Mesothelial cell of epicardium (in vitro differentiated cells): ENCODE data around the gene FRK. TPM values are rescaled to one million over a fixed set of nuclear protein-coding genes. Genes with fewer than 3 reads are reported as not detected.

ENCODE experiments used
- DNase-seq, 2 experiments: peaks; one replicate each; pipeline ENCODE4 v3.0.0; 2021; ENCODE audit warnings: low spot score in 2 of 2; ENCODE audit not compliant: unreplicated experiment in 2 of 2
- H3K27ac Mint-ChIP-seq: 2 replicates; pipeline ENCODE4 v1.8.0; 2021; ENCODE audit warnings: mixed read lengths
- H3K27me3 Mint-ChIP-seq: 2 replicates; pipeline ENCODE4 v1.8.0; 2021; ENCODE audit warnings: low read depth, mixed read lengths
- H3K36me3 Mint-ChIP-seq: 2 replicates; pipeline ENCODE4 v1.8.0; 2021; ENCODE audit warnings: mixed read lengths
- H3K4me1 Mint-ChIP-seq: 2 replicates; pipeline ENCODE4 v1.8.0; 2021; ENCODE audit warnings: mixed read lengths
- H3K4me3 Mint-ChIP-seq: 2 replicates; pipeline ENCODE4 v1.8.0; 2021; ENCODE audit warnings: mild to moderate bottlenecking, moderate library complexity, mixed read lengths
- H3K9me3 Mint-ChIP-seq: 2 replicates; pipeline ENCODE4 v1.8.0; 2021; ENCODE audit warnings: mixed read lengths
- CTCF ChIP-seq: fragments of 200-600 bp; sonication (generic); IDR thresholded peaks from one replicate; pipeline ENCODE4 v1.5.0; 2021; ENCODE audit warnings: antibody characterized with exemption; ENCODE audit not compliant: unreplicated experiment
- total RNA-seq: library from RNA; stranded (reverse); gene quantifications from 3 replicates; pipeline ENCODE4 v1.2.1, GENCODE V29; 2021

FRK gene
- total RNA-seq, 1 donor from 2014 or later: 5.1 TPM

GRCh38 chr6:116034327-116034726, 26.4 kb downstream of the FRK start:
- no peaks in the 10 kb centered on the region for H3K9me3 Mint-ChIP-seq
- H3K27me3 Mint-ChIP-seq: no peaks in the 10 kb centered on the region
- H3K27ac Mint-ChIP-seq: peak overlapping the region; percentile 4
- H3K4me1 Mint-ChIP-seq: peaks cover 44% of the 10 kb centered on the region
- no peak for TF ChIP-seq CTCF
- H3K4me3 Mint-ChIP-seq: no peak overlapping the region
- H3K36me3 Mint-ChIP-seq: no peaks in the 10 kb centered on the region
- no peak for DNase-seq

DNA sequence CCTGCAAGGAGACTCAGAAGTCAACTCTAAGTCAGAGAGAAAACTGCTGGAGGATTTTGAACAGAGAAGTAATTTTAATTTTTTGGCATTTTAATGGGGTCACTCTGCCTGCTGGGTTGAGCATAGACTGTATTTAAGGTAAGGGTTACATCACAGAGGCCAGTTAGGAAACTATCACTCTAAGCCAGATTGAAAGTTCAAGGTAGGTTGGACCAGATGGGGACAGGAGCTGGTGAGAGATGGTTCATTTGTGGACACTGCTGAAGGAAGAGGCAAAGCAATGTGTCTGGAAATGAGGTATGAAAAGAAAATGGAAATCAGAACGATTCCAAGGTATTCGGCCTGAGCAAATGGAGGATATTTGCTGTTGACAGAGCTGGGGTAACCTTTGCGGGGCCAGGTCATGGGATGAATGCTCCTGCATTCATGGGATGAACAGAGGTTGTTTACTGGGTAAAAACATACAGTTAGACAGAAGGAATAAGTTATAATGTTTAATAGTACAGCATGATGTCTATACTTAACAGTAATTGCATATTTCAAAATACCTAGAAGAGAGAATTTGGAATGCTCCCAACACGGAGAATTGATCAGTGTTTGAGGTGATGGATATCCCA, 26.9 kb downstream of the FRK start:
- TF ChIP-seq CTCF: no peak
- no peaks in the 10 kb centered on the region for H3K27me3 Mint-ChIP-seq
- no peaks in the 10 kb centered on the region for H3K9me3 Mint-ChIP-seq
- H3K4me3 Mint-ChIP-seq: no peak overlapping the region
- peaks cover 44% of the 10 kb centered on the region for H3K4me1 Mint-ChIP-seq
- no peaks in the 10 kb centered on the region for H3K36me3 Mint-ChIP-seq
- no peak for DNase-seq
- H3K27ac Mint-ChIP-seq: peak overlapping the region; percentile 41

DNA sequence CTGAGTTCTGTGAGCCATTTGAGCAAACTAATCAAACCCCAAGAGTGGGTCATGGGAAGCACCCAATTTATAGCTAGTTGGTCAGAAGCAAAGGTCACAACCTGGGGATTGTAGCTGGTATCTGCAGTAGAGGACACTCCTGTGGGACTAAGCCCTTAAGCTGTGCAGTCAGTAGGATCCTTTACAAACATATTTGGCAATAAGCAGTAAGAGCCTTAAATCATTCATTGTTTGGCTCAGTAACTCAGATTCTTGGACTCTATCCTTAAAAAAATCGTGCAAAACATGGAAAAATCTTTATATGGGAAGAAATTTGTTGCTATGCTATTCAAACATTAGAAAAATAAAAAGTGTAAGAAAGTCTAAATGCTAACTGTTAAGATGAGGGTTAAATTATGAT, 29.9 kb downstream of the FRK start:
- no peak for DNase-seq
- no peaks in the 10 kb centered on the region for H3K36me3 Mint-ChIP-seq
- no peak overlapping the region for H3K27ac Mint-ChIP-seq
- H3K27me3 Mint-ChIP-seq: no peaks in the 10 kb centered on the region
- H3K4me3 Mint-ChIP-seq: no peak overlapping the region
- peaks cover 32% of the 10 kb centered on the region for H3K4me1 Mint-ChIP-seq
- no peak for TF ChIP-seq CTCF
- no peaks in the 10 kb centered on the region for H3K9me3 Mint-ChIP-seq

GRCh38 chr6:116029535-116029934, 31.2 kb downstream of the FRK start:
- H3K9me3 Mint-ChIP-seq: no peaks in the 10 kb centered on the region
- H3K27ac Mint-ChIP-seq: no peak overlapping the region
- H3K36me3 Mint-ChIP-seq: no peaks in the 10 kb centered on the region
- DNase-seq: no peak
- H3K4me1 Mint-ChIP-seq: peaks cover 23% of the 10 kb centered on the region
- TF ChIP-seq CTCF: no peak
- H3K27me3 Mint-ChIP-seq: no peaks in the 10 kb centered on the region
- no peak overlapping the region for H3K4me3 Mint-ChIP-seq

DNA sequence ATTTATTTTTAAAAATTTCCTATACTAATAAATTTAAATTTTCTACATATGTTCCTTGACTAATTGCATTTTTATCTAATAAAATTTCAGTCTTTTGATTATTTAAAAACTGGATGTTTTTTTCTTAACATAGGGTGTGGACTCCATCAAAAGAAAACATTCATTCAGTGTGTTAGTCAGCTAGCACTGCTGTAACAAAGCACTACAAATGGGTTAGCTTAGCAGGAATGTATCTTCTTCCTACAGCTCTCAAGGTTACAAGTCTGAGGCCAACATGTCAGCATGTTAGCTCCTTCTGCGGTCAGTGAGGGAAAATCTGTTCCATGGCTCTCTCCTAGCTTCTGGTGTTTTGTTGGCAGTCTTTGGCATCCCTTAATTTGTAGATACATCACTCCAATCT, 32.5 kb downstream of the FRK start:
- H3K4me3 Mint-ChIP-seq: no peak overlapping the region
- no peak for TF ChIP-seq CTCF
- H3K27ac Mint-ChIP-seq: no peak overlapping the region
- H3K4me1 Mint-ChIP-seq: peaks cover 13% of the 10 kb centered on the region
- H3K36me3 Mint-ChIP-seq: no peaks in the 10 kb centered on the region
- H3K27me3 Mint-ChIP-seq: no peaks in the 10 kb centered on the region
- DNase-seq: no peak
- no peaks in the 10 kb centered on the region for H3K9me3 Mint-ChIP-seq

DNA sequence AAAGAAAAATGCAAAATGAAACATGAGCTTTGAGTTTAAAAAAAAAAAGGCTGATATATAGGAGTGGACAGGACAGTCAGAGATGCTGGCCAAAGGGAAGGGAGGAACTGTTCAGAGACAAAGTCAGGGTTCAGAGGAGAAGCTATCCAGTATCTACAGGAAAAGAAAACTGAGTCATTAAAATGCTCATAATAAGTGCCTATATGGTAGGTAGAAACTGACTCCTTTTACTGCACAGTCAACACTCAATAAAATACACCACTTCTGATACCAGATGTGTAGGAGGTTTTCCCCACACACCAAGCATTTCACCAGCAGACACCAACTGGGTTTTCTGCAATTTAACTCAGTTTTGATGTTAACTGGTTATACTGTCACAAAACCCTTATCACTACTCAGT, 32.9 kb downstream of the FRK start:
- Mint-ChIP-seq H3K9me3 (no peaks in the 10 kb centered on the region), H3K36me3 (no peaks in the 10 kb centered on the region), H3K4me3 (no peak overlapping the region), H3K27me3 (no peaks in the 10 kb centered on the region), H3K27ac (no peak overlapping the region), H3K4me1 (peaks cover 11% of the 10 kb centered on the region)
- TF ChIP-seq CTCF: no peak
- no peak for DNase-seq
